Cerebellar nuclear complex (tissue), 1 donor: ENCODE data around the gene TARS1.

Experiments used
- DNase-seq, 2 experiments: peaks; one replicate each; lab custom pipeline; 2025; lab: John Stamatoyannopoulos, UW

TARS1 gene

DNA sequence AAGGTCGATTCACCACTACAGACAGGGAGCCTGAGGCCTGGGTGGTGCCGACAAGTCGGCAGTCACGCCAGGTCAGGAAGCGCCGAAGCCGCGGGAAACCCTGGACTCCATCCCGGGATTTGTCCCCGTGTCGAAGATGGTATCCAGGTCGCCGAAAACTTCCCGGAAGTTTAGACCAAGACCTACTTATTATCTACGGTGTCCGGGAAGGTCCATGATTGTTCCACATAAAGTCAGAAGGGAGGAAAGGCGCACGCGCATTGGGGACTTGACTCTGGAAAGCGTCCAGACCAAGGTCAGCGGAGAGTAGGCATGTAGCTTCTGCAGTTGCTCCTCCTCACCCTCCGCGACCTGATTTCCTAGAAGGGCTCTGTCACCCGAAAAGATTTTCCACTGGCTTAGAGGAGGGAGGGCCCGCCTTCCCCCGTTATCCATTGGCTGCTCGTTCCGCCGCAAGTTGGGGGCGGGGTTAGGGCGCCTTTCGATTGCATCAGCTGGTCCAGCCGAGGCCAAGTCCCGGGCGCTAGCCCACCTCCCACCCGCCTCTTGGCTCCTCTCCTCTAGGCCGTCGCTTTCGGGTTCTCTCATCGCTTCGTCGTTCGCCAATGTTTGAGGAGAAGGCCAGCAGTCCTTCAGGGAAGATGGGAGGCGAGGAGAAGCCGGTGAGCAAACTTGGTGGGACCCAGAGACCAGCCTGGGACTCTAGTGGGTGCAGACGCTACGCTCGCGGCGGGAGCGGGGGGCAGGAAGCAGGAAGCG is at the start of gene TARS1:
TARS1 (plus strand) TSS at position 484 of the 759 bp plus-strand sequence; CDS start at position 606, 122 bp downstream.
- peak; percentile 93 to 97 for DNase-seq

- DNase-seq = no peak
These were observed 42.3 kb upstream of the TARS1 start for GRCh38 chr5:33398501-33398900.

- no peak for DNase-seq
These were observed 40.1 kb upstream of the TARS1 start for GRCh38 chr5:33400675-33401074.

DNA sequence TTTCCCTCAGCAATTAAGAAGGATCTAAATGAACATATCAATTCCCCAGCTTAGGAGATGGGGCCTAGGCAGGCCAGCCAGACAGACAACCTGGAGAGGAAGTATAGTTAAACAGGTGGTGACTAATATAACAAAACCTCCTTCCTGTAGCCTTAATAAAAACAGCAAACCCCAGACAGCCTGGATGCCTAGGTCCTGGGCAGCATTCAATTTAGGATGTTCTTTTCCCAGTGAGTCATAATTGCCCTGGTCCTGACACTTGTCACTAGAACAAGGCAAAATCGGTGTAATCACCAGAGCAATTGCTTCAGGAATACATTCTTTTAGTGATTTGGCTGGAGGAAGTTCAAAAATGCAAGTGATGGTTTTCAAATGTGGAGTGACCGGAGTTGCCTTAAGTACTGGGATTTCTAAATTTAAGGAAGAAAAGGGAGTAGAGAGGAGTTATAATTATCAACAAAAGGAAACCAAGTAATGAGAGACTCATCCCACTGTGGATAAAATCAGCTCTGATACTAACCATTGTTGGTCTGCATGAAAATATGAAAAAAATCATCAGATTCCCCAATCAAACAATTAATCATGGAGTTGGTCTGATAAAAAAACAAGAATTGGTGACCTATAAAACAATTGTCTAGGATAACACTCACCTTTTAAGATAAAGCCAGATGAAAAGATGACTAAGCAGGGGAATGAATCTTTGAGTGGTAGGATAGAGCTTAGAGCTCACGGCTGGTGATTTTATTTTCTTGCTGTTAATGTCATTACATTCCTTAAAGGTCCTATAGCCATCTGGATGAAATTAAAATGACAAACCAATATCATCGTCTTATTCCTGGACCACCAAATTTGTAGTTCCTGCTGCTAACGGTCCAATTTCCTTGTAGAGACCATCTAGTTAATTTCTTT is 39.0 kb upstream of the TARS1 start:
- no peak for DNase-seq

GRCh38 chr5:33403187-33403586 is 37.6 kb upstream of the TARS1 start:
- no peak for DNase-seq

- no peak for DNase-seq
These were observed 31.9 kb upstream of the TARS1 start for GRCh38 chr5:33408816-33409215.

DNA sequence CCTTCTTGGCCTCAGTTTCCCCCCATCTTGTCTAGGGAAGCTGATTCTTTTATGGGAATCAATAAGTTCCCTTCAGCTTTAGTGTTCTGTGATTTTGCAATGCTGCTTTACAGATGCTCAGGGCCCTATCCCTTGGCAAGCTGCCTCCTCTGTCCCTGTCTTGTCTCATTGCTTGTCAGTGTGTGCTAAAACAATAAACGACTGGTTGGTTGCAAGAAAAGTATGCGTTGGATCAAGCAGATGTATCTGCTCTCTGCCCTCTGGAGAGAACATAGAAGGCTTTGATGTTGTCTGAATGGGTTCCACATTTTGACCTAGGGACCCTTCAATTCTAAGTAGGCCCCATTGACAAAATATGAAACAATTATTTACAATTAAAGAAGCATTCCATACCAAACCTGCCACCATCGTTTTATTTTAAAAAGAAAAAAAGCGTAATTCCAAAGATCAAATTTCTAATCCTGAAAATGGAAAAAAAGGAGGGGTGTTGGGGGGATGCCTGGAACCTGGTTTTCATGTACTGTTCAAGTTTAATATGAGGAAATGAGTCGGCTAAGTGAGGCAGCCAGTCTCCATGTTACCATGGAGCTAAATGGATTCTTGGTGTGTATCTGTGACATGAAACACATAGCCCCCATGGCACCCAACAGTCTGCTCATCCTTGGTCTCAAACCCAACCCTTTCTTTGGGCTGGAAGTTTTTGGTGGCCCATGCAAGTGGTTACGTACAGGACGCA is 31.2 kb upstream of the TARS1 start:
- DNase-seq = no peak

DNA sequence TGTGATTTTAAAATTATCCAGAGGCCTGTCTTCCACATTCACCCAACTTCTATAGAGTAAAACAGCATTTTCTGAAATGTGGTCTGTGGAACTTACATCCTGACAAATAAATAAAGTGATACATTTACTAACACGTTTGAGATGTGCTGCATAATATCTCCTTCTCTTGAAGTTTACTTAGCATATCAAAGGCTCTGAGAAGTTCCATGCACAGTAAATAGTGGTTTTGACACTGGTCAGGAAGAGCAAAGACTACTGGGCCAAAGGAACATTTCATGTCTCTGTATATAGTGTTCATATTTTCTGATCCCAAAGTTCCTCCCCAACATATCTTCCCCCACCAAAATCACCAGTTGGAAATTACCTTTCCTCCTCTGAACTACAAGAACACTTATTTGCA is 30.5 kb upstream of the TARS1 start:
- DNase-seq = no peak

DNA sequence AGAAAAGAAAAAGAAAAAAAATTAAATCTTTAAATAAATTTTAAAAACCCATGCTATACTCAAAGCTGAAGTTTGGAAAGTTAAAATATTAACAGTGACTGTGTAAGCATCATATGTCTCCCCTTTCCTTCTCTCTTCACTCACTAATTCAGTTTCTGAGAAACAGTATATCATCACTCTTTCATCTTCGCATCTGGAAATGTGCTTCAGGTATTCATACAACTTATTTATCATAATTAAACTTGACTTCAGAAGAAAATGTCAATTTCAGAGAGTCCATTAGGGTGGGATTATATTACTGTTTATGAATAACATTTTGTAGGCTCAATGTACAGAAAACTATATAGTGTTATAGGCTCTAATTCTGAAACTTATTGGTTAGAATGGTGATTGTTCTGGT is 29.3 kb upstream of the TARS1 start:
- DNase-seq = no peak

DNA sequence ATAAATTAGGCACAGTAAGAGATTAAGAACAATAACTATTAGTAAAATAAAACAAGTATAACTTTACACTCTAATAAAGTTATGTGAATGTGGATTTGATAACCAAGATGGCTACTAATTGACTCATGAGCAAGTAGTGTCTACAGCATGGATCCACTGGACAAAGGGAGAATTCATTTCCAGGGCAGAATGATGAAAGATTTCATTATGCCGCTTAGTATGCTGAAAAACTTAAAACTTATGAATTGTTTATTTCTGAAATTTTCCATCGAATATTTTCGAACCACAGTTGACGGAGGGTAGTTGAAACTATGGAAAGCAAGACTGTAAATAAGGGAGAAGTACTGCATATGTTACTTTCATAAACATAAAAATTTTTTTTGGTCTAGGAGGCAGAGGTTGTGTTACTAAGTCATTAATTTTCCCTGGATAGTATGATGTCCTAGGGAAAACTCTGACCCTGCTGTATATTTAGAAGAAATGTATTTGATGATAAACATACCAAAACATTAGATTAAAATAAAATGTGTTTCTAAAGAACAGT is 24.9 kb upstream of the TARS1 start:
- DNase-seq = no peak

GRCh38 chr5:33417632-33418031 is 23.1 kb upstream of the TARS1 start:
- DNase-seq = no peak

DNA sequence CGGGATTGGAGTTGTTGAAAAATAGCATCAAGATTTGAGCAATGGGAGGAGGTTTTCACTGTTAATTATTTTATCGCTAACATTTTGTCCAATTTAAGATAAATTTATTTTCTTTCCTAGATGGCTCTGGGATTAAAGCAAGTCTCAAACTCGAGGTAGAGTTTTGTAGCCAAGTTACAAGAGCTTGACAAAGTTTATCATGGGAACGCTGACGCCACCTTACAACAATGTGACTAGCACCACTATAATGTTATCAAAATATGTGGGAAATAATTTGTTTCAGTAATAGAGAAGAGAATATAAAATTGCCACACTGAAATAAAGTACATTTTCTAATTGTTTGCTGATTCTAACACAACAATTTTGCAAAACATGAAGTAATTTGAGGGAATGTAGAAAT is 19.8 kb upstream of the TARS1 start:
- no peak for DNase-seq

DNA sequence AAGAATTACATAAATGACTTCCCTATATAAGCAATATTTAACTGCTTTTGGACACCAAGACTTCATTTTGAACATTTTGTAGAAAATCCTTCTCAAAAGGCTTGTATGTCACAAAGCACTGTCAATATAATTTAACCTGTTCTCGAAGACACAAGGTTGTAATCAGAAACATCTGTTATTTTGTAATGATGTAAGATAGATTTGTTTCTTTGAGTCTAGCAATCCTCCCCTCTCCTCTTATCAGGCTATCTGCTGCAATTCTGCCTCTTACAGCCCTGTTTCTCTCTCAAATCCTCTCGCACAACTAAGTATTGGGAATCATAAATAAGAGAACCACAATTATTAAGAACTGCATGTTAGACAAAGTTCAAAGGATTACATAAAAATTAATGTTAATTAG is 18.6 kb upstream of the TARS1 start:
- no peak for DNase-seq

- DNase-seq = no peak
These were observed 17.6 kb upstream of the TARS1 start for GRCh38 chr5:33423018-33423630.

GRCh38 chr5:33425314-33425713 is 15.5 kb upstream of the TARS1 start:
- DNase-seq = no peak

DNA sequence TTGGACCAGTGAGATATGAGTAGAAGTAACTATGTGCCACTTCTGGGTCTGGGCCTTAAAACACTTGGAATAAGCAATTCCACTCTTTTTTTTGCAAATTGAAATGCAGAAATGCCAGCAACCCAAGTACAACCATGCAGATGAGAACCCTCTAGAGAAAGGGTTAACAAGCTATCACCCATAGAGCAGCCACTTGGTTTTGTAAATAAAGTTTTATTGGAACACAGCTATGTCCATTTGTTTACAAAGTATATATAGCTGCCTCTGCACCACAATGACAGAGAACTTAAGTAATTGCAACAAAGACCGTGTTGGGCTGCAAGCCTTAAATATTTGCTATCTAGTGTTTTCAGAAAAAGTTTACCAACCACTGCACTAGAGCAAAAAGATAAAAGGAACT is 9.8 kb upstream of the TARS1 start:
- no peak for DNase-seq

DNA sequence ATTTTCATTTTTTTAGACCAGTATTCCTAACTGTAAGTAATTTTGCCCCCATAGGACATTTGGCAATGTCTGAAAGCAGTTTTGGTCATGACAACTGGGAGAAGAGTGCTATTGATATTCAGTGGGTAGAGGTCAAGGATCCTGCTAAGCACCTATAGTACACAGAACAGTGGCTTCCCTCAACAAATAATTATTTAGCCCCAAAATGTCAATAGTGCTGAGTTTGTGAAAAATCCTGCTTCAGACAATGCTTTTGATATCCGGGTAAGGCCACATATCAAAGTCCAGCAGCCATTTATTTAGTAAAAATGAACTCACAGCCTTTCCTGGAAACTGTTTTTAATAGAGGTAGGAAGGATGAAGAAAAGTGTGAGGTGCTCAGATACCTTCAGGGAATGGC is 8.1 kb upstream of the TARS1 start:
- DNase-seq = no peak

DNA sequence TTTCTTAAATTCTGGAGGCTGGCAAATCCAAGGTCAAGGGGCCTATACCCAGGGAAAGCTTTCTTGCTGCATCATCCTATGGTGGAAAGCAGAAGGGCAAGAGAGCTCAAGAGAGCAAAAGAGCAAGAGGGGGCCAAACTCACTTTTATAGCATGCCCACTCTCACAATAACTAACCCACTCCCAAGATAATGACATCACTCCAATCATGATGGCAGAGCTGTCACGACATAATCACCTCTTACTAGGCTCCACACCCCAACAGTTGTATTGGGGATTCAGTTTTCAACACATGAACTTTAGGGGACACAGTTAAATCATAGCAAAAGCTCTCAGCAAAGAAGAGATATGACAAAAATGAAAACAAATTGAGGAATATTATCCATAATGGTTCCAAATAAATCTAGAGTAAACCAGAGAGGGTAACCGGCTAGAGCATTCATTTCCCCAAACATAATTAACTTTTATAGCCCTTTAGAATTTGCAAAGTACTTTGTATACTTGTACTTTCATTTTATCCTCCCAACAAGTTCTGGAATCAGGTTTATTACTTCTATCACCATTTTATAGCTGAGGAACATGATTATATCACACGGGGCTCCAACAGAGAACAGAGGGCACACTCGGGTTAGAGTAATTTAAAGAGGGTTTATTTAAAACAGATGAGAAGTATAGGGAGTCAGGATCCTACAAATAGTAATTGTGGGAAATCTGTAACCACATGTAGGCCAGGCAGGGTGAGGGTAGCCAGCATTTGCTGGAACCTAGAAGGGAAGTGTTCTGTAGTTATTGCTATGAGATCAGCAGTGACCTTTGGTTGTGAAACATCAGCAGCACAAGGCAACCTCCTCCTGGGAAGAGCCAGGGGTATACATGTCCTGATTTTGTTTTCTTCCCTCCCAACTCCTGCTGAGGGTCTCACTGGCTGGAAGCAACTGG is 7.2 kb upstream of the TARS1 start:
- DNase-seq = no peak

DNA sequence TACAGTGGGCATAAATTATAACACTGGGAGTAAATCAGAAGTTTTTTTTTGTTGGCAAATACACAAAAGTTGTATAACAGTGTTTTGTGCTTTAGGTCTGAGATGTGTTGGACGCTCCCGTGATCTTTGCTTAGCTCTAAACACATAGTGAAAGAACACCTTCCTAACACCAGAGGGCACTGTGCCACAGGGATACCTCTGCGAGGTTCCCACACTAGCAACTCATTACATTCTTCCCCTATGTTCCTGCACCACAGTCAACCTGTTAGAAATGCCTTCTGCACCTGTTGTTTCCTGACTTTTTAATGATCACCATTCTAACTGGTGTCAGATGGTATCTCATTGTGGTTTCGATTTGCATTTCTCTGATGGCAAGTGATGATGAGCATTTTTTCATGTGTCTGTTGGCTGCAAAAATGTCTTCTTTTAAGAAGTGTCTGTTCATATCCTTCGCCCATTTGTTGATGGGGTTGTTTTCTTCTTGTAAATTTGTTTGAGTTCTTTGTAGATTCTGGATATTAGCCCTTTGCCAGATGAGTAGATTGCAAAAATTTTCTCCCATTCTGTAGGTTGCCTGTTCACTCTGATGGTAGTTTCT is 4.8 kb upstream of the TARS1 start:
- DNase-seq = peak in 1 of 2 experiments; percentile 8

DNA sequence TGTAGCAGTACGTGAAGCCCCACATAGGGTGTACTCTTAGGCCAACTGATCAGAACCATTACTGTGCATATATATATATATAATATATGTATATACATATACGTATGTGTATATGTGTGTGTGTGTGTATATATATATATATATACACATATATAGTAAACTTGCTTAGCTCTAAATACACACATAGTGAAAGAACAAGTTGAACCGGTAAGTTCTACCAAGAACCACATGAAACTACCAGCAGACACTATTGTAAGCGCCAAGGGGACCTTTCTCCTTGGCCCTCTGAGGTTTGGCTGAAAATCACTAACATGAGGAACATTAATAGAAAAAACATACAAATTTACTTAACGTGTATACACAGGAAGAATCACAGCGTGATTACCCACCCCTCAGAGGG is 1.8 kb upstream of the TARS1 start:
- DNase-seq = no peak
